Tibial nerve (tissue), 3 donors: ENCODE measurements around the gene TWSG1.

ENCODE experiments used
- POLR2A ChIP-seq, 2 donors: fragments of 450-650 bp; IDR thresholded peaks; one replicate each; pipeline ENCODE4 v1.6.1; 2017; ENCODE audit warnings: antibody characterized with exemption in 2 of 2, mild to moderate bottlenecking in 2 of 2, moderate library complexity in 2 of 2
- TF ChIP-seq, protein P1 (sequence below), 5 experiments: fragments of 200-600 bp in 3 of 5; fragments of 450-650 bp in 2 of 5; sonication (generic) in 3 of 5; IDR thresholded peaks; one replicate each; pipeline ENCODE4 v1.5.1; 2016 to 2019; ENCODE audit warnings: antibody characterized with exemption in 5 of 5, mild to moderate bottlenecking in 3 of 5, moderate library complexity in 2 of 5

DNA sequence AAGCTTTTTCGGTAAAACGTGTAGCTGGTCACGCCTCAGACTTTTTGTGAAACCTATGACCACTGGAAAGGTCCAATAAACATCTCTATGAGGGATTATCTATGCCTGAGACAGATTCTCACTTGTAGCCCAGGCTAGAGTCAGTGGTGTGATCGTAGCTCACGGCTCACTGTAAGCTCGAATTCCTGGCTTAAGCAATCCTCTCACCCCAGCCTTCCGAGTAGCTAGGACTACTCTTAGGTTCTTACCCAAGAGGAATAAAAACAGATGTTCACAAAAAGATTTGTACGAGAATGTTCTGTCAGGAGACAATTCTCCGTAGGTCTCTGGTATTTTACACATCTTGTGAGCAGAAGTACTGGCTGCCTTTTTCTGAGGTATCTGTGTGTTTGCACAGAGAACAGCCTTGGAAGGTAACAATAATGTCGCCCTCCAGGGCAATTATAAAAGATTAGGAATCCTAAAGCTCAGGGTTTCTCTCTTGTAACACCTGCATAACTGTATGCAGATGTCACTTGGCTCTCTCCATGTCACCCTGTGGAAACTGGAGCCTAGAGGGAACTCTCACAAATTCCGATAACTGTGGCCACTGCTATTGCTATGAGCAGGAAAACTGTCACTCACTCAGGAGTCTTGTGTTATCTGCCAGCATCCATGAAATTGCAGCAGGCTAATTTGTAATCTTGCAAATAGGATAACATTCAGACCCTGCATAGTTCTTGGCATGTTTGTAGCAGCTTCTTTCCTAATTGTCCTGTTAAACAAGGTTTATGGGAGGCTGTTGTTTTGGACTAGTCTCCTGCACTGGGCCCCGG lies 115.2 kb downstream of the TWSG1 start:
- TF ChIP-seq, protein P1, sequence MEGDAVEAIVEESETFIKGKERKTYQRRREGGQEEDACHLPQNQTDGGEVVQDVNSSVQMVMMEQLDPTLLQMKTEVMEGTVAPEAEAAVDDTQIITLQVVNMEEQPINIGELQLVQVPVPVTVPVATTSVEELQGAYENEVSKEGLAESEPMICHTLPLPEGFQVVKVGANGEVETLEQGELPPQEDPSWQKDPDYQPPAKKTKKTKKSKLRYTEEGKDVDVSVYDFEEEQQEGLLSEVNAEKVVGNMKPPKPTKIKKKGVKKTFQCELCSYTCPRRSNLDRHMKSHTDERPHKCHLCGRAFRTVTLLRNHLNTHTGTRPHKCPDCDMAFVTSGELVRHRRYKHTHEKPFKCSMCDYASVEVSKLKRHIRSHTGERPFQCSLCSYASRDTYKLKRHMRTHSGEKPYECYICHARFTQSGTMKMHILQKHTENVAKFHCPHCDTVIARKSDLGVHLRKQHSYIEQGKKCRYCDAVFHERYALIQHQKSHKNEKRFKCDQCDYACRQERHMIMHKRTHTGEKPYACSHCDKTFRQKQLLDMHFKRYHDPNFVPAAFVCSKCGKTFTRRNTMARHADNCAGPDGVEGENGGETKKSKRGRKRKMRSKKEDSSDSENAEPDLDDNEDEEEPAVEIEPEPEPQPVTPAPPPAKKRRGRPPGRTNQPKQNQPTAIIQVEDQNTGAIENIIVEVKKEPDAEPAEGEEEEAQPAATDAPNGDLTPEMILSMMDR (IDR thresholded peaks at IDR 0.05), result no peak
- no peak for TF ChIP-seq POLR2A (IDR thresholded peaks at IDR 0.05)
